ENCODE measurements around the gene FBXO30. TPM values are rescaled to one million over a fixed set of nuclear protein-coding genes. Genes with fewer than 3 reads are reported as not detected.

The FBXO30 gene
- total and polyA plus RNA-seq, 9 of the 15 experiments (the other 6 are each of a cell fraction or from before 2014, with no cell fraction given), result 3.6 to 12.8 (median 7.1) TPM

DNA sequence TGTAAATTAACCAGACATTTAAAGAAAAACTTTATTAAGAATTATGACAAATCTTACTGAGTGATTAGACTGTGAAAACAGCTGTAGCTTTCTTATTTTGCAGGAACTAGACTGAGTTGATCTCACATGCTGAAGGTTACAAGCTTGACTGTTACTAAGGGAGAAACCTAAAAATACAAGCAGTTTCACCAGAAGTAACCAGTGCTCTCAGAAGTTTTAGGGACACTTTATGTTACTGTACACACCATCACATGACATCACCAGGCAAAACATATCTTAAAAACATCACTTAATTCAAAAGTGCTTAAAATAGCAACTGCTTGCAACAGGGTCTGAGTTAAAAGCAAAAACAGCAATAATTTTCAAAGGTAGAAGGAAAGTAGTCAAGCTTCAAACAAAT is 5.4 kb downstream of the FBXO30 start (continued):
- no peak for TF ChIP-seq TAF9B (IDR thresholded peaks at IDR 0.05; ENCODE audit: partially characterized antibody)
- TF ChIP-seq TAL1 (IDR thresholded peaks at IDR 0.05), result no peak

DNA sequence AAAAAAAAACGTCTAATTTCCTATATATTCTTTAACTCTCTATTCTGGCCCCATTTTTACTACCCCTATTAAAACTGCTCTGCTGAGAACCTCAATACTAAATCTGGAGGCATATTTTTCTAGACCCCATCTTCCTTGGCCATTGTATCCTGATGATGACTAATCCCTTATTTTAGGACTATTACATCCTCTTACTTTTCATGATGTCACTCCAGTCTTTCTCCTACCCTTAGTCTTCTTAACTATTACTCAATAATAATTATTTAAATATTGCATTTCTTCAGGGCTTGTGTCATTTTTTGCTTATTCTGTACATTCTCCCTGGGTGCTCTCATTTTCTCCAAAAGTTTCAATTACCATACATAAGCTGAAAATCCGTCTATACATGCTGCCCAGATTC is 6.4 kb downstream of the FBXO30 start:
- Histone ChIP-seq H3K9me3 (replicated peaks; ENCODE audit: control insufficient read depth, insufficient read depth, low read depth, low read length) (no peaks in the 10 kb centered on the region), H3K27ac (ENCODE audit: extremely low read depth, low read depth, low read length) (no peak overlapping the region), H3K9ac (ENCODE audit: insufficient read depth in 1 of 2, low read depth in 2 of 2, low read length in 2 of 2) (no peak overlapping the region), H3K4me3 (no peak overlapping the region), H3K4me2 (ENCODE audit: insufficient read depth, low read length) (no peak overlapping the region), H2AFZ (ENCODE audit: low read depth, low read length) (no peak overlapping the region), H3K27me3 (ENCODE audit: control insufficient read depth in 2 of 2, insufficient read depth in 2 of 2, low read length in 2 of 2) (no peaks in the 10 kb centered on the region), H3K4me1 (replicated peaks in 1 of 2; ENCODE audit: control insufficient read depth in 2 of 2, insufficient read depth in 2 of 2, low read length in 2 of 2) (peaks cover 0 to 7% of the 10 kb centered on the region in 2 experiments; a peak in 3 of 5 replicates), H4K20me1 (replicated peaks; ENCODE audit: control insufficient read depth, insufficient read depth, low read length) (peaks cover 11% of the 10 kb centered on the region), H3K9me1 (ENCODE audit: control insufficient read depth, insufficient read depth, low read length) (peaks cover 3% of the 10 kb centered on the region), H3K36me3 (ENCODE audit: control insufficient read depth, insufficient read depth, low read length) (peaks cover 41% of the 10 kb centered on the region), H3K79me2 (ENCODE audit: control insufficient read depth, insufficient read depth, low read length) (peaks cover 98% of the 10 kb centered on the region)
- 17% methylated on average over 2 of the region's 2 CpGs for WGBS (ENCODE audit: insufficient coverage, low coverage, missing lambda C conversion rate)
- POLR2A ChIA-PET, result interaction anchor here (1.0 kb wide), 1 partner anchor 73 kb away, joined by 3 read pairs; no protein-coding TSS in a partner anchor
- BruUV-seq (replicated peaks), result no TSS peak
- ATAC-seq (no peak), FAIRE-seq (no peak), DNase-seq (ENCODE audit: extremely low read depth in 1 of 4, low spot score in 3 of 4) (no peak)
- CTCF ChIA-PET (ENCODE audit: low intra/inter-chr PET ratio), result no interaction called here
- intact Hi-C loops (cut with micrococcal nuclease), result no loop called here
- in situ Hi-C loops (cut with MboI), result no loop called here
- TF ChIP-seq HDAC1 (IDR thresholded peaks at IDR 0.05), result no peak
- TF ChIP-seq, protein P1, sequence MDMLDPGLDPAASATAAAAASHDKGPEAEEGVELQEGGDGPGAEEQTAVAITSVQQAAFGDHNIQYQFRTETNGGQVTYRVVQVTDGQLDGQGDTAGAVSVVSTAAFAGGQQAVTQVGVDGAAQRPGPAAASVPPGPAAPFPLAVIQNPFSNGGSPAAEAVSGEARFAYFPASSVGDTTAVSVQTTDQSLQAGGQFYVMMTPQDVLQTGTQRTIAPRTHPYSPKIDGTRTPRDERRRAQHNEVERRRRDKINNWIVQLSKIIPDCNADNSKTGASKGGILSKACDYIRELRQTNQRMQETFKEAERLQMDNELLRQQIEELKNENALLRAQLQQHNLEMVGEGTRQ (CRISPR knock-in tag; IDR thresholded peaks at IDR 0.05), result no peak
- no peak for TF ChIP-seq ZNF830 (CRISPR knock-in tag; IDR thresholded peaks at IDR 0.05)
- TF ChIP-seq NCOA2 (IDR thresholded peaks at IDR 0.05; ENCODE audit: partially characterized antibody in 2 of 2), result no peak
- no peak for TF ChIP-seq E2F3 (CRISPR knock-in tag; IDR thresholded peaks at IDR 0.05)
- TF ChIP-seq JUND (IDR thresholded peaks at IDR 0.05; ENCODE audit: borderline replicate concordance, low read depth, low read length), result peak; percentile 11; the same call in 1 of the 2 replicates
- no peak for TF ChIP-seq JUND (tag; IDR thresholded peaks at IDR 0.05; ENCODE audit: borderline replicate concordance, low read depth, low read length)
- TF ChIP-seq, protein P2, sequence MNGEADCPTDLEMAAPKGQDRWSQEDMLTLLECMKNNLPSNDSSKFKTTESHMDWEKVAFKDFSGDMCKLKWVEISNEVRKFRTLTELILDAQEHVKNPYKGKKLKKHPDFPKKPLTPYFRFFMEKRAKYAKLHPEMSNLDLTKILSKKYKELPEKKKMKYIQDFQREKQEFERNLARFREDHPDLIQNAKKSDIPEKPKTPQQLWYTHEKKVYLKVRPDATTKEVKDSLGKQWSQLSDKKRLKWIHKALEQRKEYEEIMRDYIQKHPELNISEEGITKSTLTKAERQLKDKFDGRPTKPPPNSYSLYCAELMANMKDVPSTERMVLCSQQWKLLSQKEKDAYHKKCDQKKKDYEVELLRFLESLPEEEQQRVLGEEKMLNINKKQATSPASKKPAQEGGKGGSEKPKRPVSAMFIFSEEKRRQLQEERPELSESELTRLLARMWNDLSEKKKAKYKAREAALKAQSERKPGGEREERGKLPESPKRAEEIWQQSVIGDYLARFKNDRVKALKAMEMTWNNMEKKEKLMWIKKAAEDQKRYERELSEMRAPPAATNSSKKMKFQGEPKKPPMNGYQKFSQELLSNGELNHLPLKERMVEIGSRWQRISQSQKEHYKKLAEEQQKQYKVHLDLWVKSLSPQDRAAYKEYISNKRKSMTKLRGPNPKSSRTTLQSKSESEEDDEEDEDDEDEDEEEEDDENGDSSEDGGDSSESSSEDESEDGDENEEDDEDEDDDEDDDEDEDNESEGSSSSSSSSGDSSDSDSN (IDR thresholded peaks at IDR 0.05; ENCODE audit: borderline replicate concordance in 1 of 2, low read depth in 2 of 2, low read length in 2 of 2), result no peak
- TF ChIP-seq U2AF2 (optimal IDR thresholded peaks at IDR 0.05; ENCODE audit: low read depth, low read length), result no peak
- TF ChIP-seq, protein P3, sequence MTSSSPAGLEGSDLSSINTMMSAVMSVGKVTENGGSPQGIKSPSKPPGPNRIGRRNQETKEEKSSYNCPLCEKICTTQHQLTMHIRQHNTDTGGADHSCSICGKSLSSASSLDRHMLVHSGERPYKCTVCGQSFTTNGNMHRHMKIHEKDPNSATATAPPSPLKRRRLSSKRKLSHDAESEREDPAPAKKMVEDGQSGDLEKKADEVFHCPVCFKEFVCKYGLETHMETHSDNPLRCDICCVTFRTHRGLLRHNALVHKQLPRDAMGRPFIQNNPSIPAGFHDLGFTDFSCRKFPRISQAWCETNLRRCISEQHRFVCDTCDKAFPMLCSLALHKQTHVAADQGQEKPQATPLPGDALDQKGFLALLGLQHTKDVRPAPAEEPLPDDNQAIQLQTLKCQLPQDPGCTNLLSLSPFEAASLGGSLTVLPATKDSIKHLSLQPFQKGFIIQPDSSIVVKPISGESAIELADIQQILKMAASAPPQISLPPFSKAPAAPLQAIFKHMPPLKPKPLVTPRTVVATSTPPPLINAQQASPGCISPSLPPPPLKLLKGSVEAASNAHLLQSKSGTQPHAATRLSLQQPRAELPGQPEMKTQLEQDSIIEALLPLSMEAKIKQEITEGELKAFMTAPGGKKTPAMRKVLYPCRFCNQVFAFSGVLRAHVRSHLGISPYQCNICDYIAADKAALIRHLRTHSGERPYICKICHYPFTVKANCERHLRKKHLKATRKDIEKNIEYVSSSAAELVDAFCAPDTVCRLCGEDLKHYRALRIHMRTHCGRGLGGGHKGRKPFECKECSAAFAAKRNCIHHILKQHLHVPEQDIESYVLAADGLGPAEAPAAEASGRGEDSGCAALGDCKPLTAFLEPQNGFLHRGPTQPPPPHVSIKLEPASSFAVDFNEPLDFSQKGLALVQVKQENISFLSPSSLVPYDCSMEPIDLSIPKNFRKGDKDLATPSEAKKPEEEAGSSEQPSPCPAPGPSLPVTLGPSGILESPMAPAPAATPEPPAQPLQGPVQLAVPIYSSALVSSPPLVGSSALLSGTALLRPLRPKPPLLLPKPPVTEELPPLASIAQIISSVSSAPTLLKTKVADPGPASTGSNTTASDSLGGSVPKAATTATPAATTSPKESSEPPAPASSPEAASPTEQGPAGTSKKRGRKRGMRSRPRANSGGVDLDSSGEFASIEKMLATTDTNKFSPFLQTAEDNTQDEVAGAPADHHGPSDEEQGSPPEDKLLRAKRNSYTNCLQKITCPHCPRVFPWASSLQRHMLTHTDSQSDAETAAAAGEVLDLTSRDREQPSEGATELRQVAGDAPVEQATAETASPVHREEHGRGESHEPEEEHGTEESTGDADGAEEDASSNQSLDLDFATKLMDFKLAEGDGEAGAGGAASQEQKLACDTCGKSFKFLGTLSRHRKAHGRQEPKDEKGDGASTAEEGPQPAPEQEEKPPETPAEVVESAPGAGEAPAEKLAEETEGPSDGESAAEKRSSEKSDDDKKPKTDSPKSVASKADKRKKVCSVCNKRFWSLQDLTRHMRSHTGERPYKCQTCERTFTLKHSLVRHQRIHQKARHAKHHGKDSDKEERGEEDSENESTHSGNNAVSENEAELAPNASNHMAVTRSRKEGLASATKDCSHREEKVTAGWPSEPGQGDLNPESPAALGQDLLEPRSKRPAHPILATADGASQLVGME (CRISPR knock-in tag; IDR thresholded peaks at IDR 0.05), result no peak
- no peak for TF ChIP-seq MED1 (CRISPR knock-in tag; IDR thresholded peaks at IDR 0.05; ENCODE audit: borderline replicate concordance)

Data from K562 (cell line).